Hematopoietic multipotent progenitor cell (in vitro differentiated cells): ENCODE data around the gene AKT2. TPM values are rescaled to one million over a fixed set of nuclear protein-coding genes. Genes with fewer than 3 reads are reported as not detected.
A peak's percentile ranks its signal among the peaks of the same experiment; 100 is the strongest.

Source experiments
- DNase-seq, 3 donors: peaks; one replicate each; pipeline ENCODE4 v3.0.0-alpha.2; 2011 to 2015; ENCODE audit warnings: low read depth in 2 of 3, low spot score in 2 of 3
- total RNA-seq: library from RNA; depleted of rRNA; stranded (reverse); fragments of >200 nt; gene quantifications from one replicate; pipeline ENCODE4 v1.2.3, GENCODE V29; 2012

AKT2 gene
- total RNA-seq, 1 donor: 112 TPM

DNA sequence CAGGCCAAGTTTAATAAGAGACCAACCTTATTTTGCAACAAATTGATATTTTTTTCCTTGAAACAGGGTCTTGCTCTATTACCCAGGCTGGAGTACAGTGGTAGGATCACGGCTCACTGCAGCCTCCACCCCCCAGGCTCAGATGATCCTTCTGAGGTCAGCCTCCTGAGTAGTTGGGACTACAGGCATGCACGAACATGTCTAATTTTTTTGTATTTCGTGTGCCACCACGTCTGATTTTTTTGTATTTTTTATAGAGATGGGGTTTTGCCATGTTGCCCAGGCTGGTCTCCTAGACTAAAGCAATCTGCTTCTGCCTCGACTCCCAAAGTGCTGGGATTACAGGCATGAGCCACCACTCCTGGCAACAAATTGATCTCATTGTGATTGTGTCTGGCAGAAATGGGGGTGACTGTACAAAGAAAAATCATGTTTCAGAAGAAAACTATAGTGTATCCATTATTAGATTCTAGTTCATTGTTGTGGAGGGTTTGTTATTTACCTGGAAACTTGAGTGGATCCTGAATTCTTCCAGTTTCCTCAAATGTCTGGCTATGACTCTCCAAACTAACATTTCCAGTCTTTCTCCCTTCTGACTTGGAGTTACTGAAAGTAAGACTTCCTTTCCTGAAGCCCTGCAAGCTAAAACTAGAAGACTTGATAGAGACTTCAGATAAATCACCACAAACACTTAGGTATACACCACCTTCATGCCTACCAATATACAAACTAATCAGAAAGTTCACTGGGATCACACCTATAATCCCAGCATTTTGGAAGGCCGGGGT, 17.3 kb upstream of the AKT2 start:
- DNase-seq: no peak

DNA sequence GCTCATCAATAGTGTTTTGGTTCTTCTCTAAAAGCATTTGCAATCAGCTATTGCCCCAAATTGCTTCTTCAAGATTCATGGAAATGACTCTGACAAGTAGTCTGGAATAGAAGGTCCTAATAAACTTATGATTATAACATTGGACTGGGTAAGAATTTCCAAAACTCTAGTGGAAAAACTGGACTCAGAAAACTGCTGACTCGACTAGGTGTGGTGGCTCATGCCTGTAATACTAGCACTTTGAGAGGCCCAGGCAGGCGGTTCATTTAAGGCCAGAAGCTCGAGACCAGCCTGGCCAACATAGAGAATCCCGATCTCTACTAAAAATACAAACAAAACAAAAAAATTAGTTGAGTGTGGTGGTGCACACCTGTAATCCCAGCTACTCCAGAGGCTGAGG, 15.5 kb upstream of the AKT2 start:
- no peak for DNase-seq

DNA sequence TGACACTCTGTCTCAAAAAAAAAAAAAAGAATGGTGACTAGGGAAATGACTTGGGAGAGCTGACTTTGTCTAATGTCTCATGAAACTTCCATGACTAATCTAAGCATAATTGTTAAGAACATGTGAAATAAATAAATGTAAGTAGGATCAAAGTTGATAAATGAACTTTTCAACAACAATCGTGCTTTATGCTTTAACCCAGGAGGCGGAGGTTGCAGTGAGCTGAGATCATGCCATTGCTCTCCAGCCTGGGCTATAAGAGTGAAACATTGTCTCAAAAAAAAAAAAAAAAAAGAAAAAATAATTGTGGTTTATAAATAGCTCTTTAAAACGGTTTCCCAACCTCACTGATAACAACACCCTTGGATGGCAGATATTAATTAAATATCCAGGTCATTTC, 12.9 kb upstream of the AKT2 start:
- DNase-seq: no peak

DNA sequence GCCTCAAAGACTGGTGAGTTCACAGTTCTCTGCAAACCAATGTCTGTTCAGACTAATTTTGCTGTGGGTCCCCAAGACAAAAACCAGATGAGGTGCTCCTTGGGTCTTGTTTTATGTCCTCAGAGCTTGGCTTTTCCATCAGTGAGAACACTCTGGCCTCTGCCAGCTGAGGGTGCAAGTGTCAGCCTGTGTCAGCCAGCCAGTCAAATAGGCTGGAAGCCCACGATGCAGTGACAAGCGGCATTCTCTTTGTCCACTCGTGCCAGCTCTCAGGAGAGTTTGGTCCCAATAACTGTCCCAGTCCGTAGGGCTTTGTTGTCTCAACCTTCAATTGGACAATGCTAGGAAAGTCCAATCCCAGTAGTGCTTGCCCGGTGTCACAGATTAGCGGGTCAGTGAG, 9.4 kb upstream of the AKT2 start:
- no peak for DNase-seq

DNA sequence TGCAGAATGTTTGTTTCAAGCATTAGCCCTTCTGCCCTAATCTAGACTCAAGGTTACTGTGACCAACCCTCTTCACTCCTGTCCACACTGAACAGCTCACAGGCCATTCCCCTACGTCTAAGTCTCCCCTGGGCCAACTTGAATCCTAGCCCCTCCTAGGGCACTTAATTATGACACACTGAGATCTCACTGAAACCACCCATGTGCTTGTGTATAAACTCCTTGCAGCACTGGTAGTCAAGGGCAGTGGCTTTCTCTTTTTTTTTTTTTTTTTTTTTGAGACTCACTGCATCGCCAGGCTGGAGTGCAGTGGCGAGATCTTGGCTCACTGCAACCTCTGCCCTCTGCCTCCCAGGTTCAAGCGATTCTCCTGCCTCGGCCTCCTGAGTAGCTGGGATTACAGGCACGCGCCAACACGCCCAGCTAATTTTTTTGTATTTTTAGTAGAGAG, 1.9 kb upstream of the AKT2 start:
- no peak for DNase-seq

DNA sequence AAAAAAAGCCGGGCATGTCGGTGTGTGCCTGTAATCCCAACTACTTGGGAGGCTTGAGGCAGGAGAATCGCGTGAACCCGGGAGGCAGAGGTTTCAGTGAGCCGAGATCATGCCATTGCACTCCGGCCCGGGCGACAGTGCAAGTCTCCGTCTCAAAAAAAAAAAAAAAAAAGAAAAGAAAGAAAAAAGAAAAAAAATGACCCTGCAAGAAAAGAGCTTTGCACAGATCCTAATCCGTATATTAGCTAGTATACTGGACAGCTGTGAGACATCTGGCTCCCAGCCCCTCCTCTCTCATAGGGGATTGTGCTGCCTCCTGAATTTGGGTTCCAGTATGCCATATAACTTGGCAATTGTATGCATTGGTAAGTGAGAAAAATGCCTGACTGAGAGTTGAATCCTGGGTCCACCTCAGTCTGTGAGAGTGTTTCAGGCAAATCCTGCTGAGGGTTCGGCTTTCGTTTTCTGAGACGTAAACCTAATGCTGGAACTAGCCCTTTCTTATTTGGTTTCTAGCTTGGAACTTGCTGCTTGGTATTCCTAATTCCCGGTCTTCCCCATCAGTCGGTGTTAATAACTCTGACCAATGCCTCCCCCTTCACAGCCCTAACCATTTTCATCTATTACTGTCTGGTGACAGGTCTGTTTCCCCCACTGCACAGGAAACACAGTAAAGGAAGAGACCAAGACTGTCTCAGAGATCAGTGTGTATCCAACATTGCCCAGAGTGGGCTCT, 1.3 kb upstream of the AKT2 start:
- no peak for DNase-seq

DNA sequence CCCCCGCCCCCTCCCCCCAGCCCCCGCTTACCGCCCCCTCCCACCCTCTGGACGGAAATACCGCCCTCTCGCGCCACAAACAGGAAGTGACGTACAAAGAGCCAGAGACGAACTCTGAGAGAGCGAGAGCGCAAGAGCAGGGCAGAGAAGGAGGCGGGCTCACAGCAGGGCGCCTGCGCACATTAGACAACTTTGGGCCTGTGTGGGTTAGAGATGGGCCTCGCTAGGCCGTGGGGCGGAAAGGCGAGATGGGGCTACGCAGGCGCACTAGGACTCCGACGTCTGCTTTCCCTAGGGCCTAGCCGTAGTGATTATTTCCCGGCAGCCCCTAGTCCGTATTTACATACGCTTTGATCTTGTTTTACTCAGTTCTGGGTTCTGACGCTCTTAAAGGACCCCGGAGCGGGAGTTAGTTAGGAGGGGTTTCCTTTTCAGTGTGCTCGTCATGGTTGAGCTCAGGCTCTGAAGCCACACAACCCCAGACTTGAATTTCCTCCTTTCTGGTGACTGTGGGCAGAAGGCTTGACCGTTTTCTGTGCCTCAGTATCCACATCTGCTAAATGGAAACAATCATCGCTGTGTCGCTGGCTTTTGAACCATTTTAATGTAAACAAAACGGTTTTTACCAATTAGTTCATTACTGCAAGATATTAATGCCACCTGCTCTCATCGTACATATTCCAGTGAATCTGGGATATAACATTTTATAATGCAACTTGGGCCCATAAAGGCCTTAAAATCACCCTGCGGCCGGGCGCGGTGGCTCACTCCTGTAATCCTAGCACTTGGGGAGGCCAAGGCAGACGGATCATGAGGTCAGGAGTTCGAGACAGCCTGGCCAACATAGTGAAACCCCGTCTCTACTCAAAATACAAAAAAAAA, 449 bp upstream of the AKT2 start:
- peak; percentile 95 to 100 (median 100) for DNase-seq

DNA sequence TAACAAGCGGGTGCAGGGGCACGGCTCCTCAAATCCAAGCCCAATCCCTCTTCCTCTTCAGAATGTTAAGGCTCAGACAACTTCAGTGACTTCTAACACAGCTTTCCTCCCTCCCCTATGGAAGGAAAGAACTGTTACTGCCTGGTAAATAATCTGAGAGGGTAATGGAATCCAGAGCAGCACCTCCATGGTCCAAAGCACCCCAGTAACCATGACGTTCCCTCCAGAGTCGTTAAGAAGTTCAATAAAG, 969 bp downstream of the AKT2 start:
- no peak for DNase-seq

DNA sequence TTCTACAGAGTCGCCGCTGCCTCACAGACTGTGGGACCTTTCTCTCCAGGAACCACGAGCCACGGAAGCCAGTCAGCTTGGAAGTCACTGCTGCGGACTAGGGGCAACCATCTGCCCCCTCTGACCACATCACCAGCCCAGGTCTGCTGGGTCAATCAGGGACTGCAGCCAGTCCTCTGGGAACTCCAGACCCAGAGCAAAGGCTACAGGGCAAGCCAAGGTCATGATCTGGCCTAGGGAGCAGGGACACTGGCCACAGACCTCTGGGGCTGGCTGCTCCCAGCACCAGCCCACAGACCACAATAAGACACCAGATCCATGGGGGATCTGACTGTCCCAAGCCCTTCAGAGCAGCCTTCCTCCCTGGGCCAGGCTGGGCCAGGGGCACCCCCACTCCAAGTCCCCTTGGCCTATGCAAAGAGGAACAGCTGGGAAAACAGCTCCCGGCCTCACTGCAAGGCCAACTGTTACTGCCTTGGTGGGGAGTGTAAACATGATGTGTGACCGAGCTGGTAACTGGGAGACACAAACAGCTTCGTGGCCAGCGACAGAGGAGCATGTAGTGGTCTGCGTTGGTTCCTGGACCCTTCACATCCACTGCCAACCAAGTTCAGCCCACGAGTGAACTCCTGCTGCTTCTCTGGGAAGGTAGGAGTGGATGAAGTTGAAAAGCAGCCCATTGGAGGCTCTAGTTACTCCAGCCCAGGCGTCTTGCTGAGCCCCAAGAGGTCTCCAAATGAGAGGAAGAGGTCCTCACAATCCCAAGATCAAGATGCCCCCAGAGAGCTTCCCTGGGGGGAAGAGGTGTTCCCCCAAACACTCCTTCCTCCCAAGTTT, 1.5 kb downstream of the AKT2 start:
- no peak for DNase-seq

DNA sequence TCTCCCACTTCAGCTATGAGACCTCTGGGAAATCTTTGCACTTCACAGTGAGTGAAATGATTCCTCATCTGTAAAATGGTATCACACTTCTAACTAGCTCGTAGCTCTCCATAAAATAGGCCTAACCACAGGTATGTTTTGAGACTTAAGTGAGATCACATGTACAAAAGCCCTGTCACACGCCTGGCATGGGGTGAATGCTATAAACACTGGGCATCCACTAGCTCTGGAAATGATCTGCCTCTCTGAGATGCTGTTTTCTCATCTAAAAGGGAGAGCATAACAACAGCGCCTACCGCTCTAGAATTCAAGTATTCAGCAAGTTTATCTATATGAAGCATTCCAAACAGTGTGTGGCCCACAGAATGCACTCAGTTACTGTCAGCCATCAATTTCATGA, 2.2 kb downstream of the AKT2 start:
- no peak for DNase-seq

DNA sequence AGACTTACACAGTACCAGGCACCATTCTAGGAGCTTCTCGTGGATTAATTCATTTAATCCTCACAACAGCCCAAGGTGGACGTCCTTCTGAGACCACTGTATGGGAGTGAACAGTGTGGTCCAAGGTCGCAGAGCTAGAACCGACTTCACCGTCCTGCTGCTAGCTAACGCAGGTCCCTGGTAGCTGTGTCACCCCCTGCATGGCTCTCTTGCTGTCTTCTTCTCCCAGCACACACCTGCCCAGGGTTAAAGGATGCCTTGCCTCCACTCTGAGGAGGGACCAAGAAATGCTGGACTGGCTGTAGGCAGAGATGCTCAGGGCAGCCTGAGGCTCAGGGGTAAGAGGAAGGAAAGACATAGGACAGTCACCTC, 3.0 kb downstream of the AKT2 start:
- DNase-seq: no peak

DNA sequence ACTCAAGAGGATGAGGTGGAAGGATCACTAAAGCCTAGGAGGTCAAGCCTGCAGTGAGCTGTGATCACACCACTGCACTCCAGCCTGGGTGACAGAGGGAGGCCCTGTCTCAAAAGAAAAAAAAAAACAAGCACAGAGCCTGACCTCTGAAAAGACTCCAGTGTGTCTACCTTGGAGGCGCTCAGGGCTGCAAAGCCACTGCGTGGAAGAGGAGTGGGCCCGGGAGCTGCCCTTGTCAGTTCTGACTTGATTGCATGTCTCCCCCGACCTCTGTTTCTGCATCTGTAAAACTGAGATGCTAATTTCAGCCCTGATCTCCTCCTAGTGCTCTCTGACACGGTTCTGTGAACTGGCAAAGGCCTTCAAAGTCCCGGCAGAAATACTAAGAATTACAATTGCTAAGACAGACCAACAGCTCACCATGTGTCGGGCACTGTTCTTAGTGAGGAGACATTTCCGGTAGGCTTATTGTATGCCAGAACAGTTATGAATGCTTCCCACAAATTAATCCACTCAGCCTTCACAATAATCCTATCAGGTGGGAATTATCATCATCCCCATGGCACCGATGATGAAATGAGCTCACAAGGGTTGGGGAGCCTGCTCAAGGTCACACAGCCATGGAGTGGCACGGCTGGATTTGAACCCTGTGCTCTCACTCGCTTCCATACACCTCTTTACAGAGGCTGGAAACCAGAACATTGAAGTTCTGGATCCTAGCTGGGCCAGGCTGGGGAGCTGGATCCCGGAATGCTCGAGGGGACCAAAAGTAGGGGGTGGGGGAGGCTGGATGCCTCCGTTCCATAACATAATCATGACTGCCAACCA, 3.5 kb downstream of the AKT2 start:
- no peak for DNase-seq

DNA sequence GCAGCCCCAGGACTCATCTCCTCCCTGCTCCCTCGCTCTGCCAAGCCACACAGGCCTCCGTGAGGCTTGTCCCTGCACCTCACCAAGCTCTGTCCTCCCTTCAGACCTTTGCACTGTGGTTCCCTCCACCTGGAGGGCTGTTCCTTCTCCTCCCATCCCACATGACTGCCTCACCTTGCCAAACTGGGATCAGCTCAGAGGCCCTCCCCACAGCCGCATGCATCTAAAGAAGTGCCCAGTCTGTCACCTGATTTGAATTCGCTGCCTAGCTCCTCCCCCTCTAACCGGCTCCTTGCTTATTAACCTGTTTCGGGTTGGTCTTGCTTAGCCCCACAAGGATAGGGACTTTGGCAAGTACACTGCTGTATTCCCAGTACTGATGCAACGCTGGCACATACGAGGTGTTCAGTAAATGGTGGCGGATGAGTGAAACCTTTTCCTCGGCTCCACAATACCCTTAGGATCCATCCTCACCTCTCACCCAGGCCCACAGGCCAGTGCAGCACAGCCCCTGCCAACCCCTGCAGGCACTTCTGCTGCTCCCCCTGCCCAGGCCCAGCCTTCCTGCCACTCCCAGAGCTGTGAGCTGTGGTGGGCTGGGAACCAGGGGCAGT, 4.4 kb downstream of the AKT2 start:
- no peak for DNase-seq

DNA sequence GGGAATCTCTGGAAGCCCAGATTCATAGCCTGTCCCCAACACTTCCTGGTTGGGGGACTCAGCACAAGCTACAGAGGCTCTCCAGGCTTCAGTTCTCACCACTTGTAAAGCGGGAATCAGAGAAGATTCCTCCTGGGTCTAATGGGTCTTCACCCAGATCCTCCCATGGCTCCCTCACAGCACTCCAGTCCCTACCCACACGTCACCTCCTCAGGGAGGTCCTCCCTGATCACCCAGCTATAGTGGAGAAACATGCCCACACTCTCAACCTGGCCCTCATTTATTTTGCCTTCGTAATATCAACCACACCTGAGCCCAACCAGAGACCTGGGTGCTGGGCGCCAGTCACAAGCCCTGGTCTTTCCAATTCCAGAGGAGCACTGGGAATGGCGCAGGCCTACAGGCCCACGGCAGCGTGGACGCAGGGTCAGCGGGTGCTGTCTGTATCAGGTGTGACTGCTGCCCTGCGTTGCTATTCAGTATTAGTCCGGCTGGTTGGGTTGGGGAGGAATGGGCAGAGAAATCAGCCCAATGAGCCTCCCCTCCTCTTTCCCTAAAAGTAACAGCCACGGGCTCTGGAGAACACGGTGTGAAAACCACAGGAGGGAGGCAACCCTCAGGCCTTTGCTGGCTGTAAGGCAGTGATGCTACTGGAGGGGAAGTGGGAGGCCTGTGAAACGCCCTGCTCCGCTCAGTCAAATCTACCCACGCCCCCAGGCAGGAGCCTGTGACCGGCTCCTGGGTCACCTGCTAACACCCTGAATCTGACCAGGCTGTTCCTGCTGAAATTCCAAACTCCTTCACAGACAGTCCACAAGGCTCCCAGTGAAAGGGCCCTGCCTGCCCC, 5.2 kb downstream of the AKT2 start:
- peak in 1 of 3 donors; percentile 45 for DNase-seq

DNA sequence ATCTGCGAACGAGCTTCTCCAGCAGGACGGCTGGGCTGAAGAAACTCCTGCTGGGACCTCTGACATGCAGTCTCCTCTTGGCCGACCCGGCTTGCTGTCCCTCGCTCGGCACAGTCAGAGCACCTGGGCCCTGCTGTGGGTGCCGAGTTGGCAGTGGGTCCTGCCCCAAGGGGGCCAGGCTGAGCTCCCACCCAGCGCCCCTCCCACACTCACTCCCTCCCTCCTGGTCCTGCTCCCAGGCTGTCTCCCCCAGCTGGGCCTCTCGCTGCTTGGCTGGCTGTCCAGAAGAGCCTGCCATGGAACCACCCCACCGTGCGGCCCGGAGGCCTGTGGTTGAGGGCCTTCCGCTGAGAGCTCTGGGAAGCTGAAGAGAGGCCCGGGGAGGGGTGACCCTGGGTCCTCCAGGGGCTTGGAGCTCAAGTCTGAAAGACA, 6.0 kb downstream of the AKT2 start:
- DNase-seq: peak in 2 of 3 donors; percentile 24 to 56

DNA sequence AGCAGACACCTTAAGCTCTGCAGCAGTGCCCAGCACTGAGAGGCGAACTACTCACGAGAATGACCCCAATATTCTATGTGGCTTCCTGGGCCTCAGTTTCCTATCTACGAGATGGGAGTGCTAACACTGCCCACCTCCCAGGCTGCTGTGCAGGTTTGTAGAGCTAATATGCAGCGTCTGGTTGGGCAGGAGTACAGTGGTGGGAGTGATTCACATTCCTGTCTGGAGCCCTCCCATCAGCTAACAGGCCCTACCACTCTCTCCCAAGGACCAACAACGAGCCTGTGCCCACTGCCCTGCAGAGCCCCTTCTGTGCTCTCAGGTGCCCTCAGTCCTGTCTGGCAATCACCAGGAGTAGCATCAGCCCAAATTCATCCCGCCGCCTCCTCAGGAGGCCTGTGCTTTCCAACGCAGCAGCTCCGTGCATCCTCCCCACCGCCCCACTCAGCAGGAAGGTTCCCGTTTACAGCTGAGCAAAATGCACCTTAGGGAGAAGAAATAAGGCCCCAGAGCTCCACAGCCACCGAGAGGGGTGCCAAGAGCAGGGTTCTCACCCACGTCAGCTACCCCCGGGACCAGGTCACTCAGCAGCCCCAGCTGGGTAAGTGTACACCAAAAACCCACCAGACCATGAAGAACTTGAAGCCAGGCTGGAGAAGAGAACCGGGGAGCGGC, 6.6 kb downstream of the AKT2 start:
- DNase-seq: no peak

DNA sequence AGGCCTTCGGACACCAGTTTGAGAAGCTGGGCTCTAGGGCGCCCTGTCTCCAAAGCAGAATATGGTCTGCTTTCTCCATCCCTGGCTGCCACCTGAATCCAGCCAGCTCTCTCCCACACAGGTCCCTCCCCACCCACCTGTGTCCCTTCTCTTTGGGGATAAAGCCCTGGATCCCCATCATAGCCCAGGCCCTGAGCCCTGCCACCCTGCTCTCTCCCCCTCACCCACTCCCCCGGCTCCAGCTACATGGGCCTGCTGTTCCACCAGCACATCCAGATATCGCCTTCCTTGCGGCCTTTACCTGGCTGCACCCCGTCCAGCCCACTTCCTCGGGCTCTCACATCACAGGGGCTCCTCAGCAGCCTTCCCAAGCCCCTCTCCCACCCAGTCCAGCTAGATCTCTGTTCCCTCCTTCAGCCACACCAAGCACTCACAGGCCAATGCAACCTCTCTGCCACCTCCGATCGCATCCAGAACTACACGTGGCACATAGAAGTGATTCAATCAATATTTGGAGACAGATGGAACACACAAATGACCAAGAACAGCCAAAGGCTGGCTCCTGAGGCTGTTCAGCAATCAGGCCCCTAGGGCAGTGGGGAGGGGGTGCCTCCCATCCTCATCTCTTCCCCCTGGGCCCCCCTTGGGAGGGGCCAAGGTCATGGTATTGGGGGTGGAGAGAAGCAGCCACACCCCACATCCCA, 7.6 kb downstream of the AKT2 start:
- DNase-seq: no peak
